ENCODE measurements around the gene LSM4.

DNA sequence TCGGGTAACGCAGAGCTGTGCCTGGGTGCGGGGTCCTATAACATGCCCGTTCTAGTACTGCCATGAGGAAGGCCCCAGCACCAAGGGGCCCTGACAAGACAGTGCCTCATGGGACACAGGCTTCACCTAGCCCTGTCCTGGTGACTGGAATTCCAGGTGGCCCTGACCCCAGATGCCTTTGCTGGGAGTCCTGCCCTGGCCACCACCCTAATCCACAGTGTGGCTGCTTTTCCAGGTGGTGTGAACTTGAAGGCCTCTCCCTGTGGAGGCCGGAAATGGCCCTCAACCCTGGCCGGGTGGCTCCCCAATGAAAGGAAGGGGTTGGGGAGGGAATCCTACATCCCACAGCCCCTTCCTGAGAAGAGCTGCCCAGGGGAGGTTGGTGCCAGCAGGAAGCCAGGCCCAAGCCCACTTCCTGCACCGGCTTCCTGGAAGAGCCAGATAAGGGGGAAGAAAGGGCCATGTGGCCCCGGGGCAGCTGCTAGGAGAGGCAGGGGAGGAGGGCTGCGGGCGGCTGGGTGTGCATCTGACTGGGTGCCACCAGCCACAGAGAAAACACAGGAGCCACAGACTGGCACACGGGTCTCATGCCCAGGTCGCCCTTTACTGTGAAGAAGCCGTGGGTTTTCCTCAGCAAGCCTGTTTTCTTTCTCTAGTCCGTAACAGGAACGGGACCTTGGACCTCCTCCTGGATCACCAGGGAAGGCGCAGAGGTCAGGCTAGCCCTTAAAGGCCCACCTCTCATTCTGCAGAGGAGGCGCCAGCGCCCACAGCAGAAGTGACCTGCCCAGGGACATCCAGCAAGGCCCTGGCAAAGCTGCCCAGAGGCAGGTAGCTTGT is 4.7 kb downstream of the LSM4 start:
- TF ChIP-seq, protein P1, sequence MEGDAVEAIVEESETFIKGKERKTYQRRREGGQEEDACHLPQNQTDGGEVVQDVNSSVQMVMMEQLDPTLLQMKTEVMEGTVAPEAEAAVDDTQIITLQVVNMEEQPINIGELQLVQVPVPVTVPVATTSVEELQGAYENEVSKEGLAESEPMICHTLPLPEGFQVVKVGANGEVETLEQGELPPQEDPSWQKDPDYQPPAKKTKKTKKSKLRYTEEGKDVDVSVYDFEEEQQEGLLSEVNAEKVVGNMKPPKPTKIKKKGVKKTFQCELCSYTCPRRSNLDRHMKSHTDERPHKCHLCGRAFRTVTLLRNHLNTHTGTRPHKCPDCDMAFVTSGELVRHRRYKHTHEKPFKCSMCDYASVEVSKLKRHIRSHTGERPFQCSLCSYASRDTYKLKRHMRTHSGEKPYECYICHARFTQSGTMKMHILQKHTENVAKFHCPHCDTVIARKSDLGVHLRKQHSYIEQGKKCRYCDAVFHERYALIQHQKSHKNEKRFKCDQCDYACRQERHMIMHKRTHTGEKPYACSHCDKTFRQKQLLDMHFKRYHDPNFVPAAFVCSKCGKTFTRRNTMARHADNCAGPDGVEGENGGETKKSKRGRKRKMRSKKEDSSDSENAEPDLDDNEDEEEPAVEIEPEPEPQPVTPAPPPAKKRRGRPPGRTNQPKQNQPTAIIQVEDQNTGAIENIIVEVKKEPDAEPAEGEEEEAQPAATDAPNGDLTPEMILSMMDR (IDR thresholded peaks at IDR 0.05 in 4 of 5, conservative IDR thresholded peaks at IDR 0.05 in 1 of 5), result no peak
- no peak for TF ChIP-seq POLR2A (IDR thresholded peaks at IDR 0.05)

All from gastrocnemius medialis (tissue), 4 donors.